Neuron (in vitro differentiated cells): ENCODE results near the gene TASP1.
"Not testable (repeated sequence)": the region's sequence is repeated elsewhere in the genome, so short reads cannot be mapped to it uniquely, and the experiment has no call there.

Experiments
- H2AFZ ChIP-seq: one replicate; pipeline ENCODE4 v1.6.1; 2013; ENCODE audit warnings: low read depth, mild to moderate bottlenecking, inconsistent platforms, low read length, moderate library complexity
- H3K27me3 ChIP-seq: one replicate; pipeline ENCODE4 v1.6.1; 2013; ENCODE audit warnings: low read length; ENCODE audit not compliant: insufficient read depth
- H3K36me3 ChIP-seq: one replicate; pipeline ENCODE4 v1.6.1; 2013; ENCODE audit warnings: low read length; ENCODE audit not compliant: insufficient read depth
- H3K4me1 ChIP-seq: one replicate; pipeline ENCODE4 v1.6.1; 2013; ENCODE audit warnings: low read length; ENCODE audit not compliant: insufficient read depth
- H3K4me3 ChIP-seq: 2 replicates; pipeline ENCODE4 v1.5.1; 2013; ENCODE audit warnings: mild to moderate bottlenecking, low read length, moderate library complexity
- H3K9me3 ChIP-seq: one replicate; pipeline ENCODE4 v1.6.1; 2013; ENCODE audit warnings: low read length

TASP1 gene

DNA sequence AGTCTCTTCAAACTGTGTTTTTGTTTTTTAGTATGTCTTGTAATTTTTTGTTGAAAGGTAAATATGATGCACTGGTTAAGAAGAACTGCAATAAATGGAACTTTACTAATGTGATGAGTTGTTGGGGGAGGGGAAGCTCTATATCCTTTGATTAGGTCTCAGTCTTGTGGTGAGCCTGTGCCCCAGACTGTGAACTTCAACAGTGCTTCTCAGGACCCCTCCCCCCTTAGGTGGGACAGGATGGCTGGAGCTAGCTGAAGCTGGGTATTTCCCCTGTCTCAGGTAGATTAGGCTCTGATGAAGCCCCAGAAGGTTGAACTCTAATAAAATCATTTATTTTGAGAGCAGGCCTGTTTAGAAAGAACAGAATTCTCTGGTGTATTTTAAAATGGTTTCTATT is 31.4 kb upstream of the TASP1 start:
- H3K4me1 ChIP-seq, result no peaks in the 10 kb centered on the region
- no peak overlapping the region for H3K4me3 ChIP-seq
- H3K9me3 ChIP-seq, result no peaks in the 10 kb centered on the region
- H3K36me3 ChIP-seq, result no peaks in the 10 kb centered on the region
- H2AFZ ChIP-seq, result no peak overlapping the region
- peaks cover 2% of the 10 kb centered on the region for H3K27me3 ChIP-seq

DNA sequence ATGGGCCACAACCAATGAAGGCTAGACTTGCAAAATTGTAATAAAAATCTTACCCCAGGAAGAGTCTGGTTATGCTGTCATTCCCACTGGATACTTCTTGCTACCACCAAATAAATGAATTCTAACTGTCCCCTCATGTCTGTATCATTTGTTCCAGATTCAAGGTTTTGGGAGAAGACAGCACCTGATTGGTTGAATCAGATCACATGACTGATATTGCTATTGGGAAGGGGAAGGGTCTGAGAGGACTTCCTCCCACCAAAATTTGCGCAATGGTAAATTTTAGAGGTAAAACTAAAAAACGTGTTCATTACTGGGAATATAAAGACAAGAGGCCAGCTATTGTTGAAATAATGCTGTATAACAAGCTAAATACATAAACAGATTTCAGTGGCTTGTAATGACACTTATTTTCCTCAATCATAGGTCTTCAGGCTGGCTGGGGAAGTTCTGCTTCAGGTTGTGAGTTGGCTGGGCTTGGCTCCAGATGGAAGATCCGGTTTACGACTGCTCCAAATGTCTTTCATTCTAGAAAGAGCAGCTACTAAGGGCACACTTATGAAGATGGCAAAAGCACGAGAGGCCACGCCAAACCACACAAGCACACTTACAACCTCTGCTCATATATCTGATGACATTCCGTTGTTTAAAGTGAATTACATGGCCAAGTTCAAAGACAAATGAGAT is 27.1 kb upstream of the TASP1 start:
- H3K9me3 ChIP-seq, result no peaks in the 10 kb centered on the region
- no peaks in the 10 kb centered on the region for H3K36me3 ChIP-seq
- no peak overlapping the region for H2AFZ ChIP-seq
- no peak overlapping the region for H3K4me3 ChIP-seq
- no peaks in the 10 kb centered on the region for H3K4me1 ChIP-seq
- no peaks in the 10 kb centered on the region for H3K27me3 ChIP-seq

DNA sequence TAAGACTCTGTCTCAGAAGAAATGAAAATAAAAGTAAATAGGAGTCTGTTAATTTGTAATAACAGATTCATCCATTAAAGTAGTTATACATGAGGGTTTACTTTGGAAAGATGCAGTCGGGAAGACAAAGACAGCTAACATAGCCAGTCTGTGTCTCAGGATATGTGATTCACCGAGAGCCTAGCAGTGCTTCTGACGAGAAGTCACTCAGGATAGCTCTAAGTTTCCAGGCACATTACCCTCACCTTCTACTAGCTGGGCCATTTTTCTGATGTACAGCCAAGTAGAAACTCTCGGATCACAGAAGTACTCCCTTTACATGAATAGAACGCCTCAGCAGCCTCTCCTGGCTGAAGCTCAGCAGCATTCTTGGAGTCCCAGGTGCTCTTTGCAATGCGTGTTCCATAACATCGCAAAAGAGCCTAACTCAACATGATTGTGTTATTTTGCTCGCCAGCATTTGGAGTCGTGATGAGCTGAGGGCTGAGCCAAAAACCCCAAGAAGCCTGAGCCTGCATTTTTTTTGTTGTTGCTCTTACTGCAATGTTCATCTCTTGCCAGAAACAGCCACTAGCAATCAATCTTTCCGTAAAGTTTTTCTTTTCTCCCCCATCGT is 22.4 kb upstream of the TASP1 start:
- no peak overlapping the region for H3K4me3 ChIP-seq
- no peaks in the 10 kb centered on the region for H3K9me3 ChIP-seq
- no peaks in the 10 kb centered on the region for H3K36me3 ChIP-seq
- no peak overlapping the region for H2AFZ ChIP-seq
- no peaks in the 10 kb centered on the region for H3K4me1 ChIP-seq
- H3K27me3 ChIP-seq, result no peaks in the 10 kb centered on the region

DNA sequence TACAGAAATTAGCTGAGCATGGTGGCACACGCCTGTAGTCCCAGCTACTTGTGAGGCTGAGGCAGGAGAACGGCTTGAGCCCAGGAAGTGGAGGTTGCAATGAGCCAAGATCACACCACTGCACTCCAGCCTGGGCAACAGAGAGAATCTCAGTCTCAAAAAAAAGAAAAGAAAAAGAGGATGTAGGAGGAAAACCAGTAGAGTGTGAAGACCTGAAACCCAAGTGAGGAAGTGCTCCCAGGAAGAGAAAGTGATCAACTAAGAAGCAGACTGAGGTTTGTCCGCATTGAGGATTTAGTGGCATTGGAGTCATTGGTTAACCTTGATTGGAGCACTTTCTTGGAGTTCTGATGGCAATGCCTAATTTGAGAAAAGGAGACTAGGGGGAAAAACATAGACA is 20.6 kb upstream of the TASP1 start:
- Histone ChIP-seq H3K36me3 (no peaks in the 10 kb centered on the region), H3K27me3 (no peaks in the 10 kb centered on the region), H2AFZ (no peak overlapping the region)

DNA sequence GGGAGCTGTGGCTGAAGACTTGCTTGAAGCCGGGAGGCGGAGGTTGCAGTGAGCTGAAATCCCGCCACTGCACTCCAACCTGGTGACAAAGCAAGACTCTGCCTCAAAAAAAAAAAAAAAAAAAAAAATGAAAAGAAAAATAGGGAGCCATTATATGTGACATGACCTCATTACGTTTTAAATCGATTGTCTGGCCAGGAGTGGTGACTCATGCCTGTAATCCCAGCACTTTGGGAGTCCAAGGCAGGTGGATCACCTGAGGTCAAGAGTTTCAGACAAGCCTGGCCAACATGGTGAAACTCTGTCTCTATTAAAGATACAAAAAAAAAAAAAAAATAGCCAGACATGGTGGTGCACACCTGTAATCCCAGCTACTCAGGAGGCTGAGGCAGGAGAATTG is 19.3 kb upstream of the TASP1 start:
- H3K4me1 ChIP-seq, H3K36me3 ChIP-seq, H2AFZ ChIP-seq, H3K27me3 ChIP-seq, H3K9me3 ChIP-seq, H3K4me3 ChIP-seq: not testable (repeated sequence)

More for the DNA sequence above, 20.6 kb upstream of the TASP1 start:
- Histone ChIP-seq H3K4me3 (no peak overlapping the region), H3K4me1 (no peaks in the 10 kb centered on the region), H3K9me3 (no peaks in the 10 kb centered on the region)

DNA sequence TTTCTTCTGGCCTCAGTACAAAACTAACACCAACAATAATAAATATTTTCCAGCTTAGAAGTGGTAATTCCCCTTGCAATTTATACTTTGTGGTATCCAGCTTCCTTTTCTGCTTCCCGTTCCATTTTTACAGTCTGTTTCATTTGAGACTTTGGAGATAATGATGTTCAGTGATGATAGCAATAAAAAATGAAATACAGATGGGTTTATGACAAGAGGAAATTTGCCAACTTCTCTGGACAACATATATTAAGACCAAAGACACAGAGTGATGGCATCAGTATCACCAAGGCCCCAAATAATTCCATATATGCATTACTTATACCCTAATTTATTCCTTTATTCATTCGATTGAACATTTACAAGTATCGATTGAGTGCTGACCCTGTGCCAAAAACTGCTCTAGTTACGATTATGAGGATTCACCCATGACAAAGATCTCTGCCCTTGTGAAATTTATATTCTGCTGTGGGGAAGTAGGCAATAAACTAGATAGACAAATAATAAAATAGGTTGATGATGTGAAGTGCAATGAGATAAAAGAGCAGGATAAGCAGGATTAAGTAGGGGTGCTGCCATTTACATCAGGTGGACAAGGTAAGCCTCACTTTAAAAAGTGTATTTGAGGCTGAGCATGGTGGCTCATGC is 18.1 kb upstream of the TASP1 start:
- no peaks in the 10 kb centered on the region for H3K36me3 ChIP-seq

DNA sequence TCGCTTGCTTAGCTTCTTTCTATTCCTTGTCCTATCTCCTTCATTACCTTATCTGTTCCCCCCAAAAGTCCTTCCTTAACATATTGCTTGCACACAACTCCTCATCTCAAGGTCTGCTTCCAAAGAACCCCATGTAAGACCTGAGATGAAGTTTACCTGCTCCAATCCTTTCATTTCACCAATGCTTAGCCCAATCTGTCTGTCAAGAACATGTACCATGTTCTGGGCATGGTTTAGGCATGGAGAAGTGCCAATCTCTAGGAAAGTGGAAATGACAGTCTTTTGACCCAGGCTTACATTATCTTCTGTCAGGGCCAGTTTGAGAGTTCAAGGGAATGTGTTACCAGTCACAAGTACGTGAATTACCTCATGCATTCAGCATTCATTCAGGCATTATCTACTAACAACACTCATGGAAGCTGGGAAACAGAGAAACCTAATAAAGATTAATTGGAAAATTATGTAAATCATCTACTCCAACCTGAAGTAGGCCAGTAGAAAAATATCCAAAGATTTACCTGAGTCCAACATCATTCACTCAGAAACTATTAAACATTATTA is 15.8 kb upstream of the TASP1 start:
- no peaks in the 10 kb centered on the region for H3K27me3 ChIP-seq
- no peak overlapping the region for H2AFZ ChIP-seq
- H3K4me1 ChIP-seq, result peaks cover 6% of the 10 kb centered on the region
- no peaks in the 10 kb centered on the region for H3K36me3 ChIP-seq
- H3K9me3 ChIP-seq, result no peaks in the 10 kb centered on the region
- H3K4me3 ChIP-seq, result no peak overlapping the region

More for the DNA sequence above, 18.1 kb upstream of the TASP1 start:
- H3K27me3 ChIP-seq, result no peaks in the 10 kb centered on the region
- H3K9me3 ChIP-seq, result no peaks in the 10 kb centered on the region
- no peak overlapping the region for H2AFZ ChIP-seq
- H3K4me3 ChIP-seq, result no peak overlapping the region
- H3K4me1 ChIP-seq, result no peaks in the 10 kb centered on the region

DNA sequence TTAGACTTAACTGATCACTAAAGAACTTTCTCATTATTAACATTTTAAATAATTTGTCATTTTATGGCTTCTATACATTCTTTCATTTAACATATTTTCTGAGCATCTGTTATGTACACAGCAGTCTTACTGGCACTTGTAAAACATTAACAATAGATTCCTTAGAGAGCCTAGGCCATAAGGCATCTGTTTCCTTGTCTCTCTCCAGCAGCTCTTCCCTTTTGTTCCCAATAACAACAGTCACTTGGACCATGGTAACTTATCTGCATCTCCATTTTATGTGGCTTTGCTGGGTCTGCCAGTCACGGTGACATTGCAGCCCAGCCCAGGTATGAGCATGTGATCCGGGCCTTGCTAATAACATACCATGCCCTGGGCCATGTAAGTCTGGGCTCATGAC is 11.7 kb upstream of the TASP1 start:
- Histone ChIP-seq H3K9me3 (no peaks in the 10 kb centered on the region), H3K27me3 (no peaks in the 10 kb centered on the region), H3K4me3 (no peak overlapping the region), H3K4me1 (peaks cover 9% of the 10 kb centered on the region), H2AFZ (no peak overlapping the region), H3K36me3 (no peaks in the 10 kb centered on the region)

DNA sequence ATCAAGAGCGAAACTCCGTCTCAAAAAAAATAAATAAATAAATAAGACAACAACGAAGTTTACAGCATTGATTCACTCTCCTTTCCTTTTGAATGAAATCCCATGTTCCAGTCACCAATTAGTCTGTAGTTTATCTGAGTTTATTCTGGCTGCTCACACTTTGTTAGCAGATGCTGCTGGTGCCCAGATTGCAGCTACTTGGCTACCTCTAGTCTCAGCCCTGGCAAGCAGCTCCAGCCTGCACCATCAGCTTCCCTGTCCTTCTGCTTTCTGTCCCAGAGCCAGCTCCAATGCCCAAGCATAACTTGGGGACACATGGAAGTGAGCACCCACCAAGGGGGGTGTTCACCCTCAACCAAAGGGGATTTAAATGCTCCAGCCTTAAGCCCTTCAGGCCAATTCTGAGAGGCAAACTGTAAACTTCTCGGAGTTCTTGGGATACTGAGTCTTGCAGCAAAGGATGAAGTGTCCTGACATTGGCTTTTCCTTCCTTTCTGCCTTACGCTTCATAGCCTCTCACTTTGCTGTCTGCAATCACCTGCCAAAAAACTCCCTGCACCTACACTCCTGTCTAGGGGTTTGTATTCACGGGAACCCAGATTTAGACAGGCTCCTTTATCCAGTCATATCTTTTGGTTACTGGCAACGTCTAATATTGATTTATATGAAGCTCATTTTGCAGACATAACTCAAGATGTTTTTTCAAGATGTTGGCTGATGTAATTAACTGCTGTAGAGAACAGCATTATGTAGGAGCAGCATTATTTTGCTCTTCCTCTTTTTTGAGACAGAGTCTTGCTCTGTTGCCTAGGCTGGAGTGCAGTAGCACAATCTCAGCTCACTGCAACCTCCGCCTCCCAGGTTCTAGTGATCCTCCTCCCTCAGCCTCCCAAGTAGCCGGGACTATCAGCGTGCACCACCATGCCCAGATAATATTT is 9.8 kb upstream of the TASP1 start:
- H3K4me1 ChIP-seq, result peaks cover 9% of the 10 kb centered on the region
- no peak overlapping the region for H2AFZ ChIP-seq
- H3K4me3 ChIP-seq, result no peak overlapping the region
- H3K27me3 ChIP-seq, result no peaks in the 10 kb centered on the region
- no peaks in the 10 kb centered on the region for H3K9me3 ChIP-seq
- H3K36me3 ChIP-seq, result no peaks in the 10 kb centered on the region

DNA sequence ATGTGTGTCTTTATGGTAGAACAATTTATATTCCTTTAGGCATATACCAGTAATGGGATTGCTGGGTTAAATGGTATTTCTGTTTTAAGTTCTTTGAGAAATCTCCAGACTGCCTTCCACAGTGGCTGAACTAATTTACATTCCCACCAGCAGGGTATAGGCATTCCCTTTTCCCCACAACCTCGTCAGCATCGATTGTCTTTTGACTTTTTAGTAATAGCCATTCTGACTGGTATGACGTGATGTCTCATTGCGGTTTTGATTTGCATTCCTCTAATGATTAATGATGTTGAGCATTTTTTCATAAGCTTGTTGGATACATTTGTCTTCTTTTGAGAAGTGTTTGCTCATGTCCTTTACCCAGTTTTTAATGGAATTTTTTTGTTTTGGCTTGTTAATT is 5.3 kb upstream of the TASP1 start:
- Histone ChIP-seq H2AFZ (no peak overlapping the region), H3K27me3 (peaks cover 4% of the 10 kb centered on the region), H3K4me3 (no peak overlapping the region), H3K36me3 (no peaks in the 10 kb centered on the region), H3K9me3 (no peaks in the 10 kb centered on the region), H3K4me1 (no peaks in the 10 kb centered on the region)

DNA sequence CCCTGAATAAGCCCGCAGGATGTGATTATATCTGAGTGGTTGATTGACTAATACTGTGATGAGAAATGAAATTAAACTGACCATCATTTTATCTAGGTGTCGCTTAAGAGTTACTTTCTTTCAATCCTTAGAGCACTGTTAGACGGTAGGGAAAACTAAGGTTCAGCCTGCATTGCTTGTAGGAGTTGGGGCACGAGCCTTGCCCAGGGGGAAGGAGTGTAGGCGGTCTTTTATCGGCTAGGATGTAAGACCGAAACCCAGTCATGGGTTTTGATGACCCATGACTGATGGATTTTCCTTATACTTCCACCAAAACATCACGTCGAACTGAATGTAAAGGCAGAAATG is 392 bp upstream of the TASP1 start:
- peak overlapping the region; percentile 97 for H2AFZ ChIP-seq
- H3K4me3 ChIP-seq, result peak overlapping the region; percentile 82
- peaks cover 4% of the 10 kb centered on the region for H3K27me3 ChIP-seq
- H3K36me3 ChIP-seq, result no peaks in the 10 kb centered on the region
- peaks cover 5% of the 10 kb centered on the region for H3K4me1 ChIP-seq
- no peaks in the 10 kb centered on the region for H3K9me3 ChIP-seq

DNA sequence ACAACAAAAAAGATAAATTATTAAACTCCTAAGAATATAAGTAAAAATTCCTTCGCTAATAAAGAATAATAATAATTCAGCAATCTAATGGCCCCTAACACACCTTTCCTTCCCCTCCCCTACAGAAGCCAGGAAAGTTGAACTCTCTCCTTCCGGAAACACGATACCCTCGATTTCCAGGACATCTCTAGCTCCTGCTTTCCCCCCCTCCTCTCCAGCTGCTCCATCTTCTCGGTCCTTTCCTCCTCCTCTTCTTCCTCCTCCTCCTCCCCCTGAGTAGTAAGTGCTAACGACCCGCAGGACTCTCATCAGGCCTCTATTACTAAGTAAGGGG is 603 bp downstream of the TASP1 start:
- no peaks in the 10 kb centered on the region for H3K36me3 ChIP-seq
- peak overlapping the region; percentile 82 for H3K4me3 ChIP-seq
- H3K27me3 ChIP-seq, result peaks cover 4% of the 10 kb centered on the region
- H2AFZ ChIP-seq, result peak overlapping the region; percentile 97
- H3K4me1 ChIP-seq, result peaks cover 5% of the 10 kb centered on the region
- H3K9me3 ChIP-seq, result no peaks in the 10 kb centered on the region

DNA sequence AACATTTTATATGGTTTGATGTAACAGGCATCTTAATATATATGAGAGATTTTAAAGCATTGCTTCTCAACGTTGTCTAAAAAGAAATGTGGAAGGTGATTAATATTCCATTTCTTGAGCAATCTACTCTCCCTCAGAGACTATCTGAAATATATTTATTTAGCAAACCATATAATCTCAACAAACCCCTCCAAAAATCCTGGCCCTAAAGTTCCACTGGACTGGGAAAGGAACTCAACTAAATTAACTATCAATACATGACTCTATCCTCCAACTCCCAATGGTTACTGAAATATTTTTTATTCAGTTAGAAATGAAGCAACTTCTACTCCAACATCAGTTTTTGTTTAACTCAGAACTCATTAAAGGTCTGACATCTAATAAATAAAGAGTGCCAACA is 6.3 kb downstream of the TASP1 start:
- Histone ChIP-seq H3K27me3 (no peaks in the 10 kb centered on the region), H3K4me1 (no peaks in the 10 kb centered on the region), H2AFZ (no peak overlapping the region), H3K4me3 (no peak overlapping the region), H3K36me3 (peaks cover 6% of the 10 kb centered on the region), H3K9me3 (no peaks in the 10 kb centered on the region)
